HG02763 (cell line): ENCODE results near the gene HELT.

Experiments
- ATAC-seq: cut with Tn5 transposase; IDR thresholded peaks from one replicate; pipeline ENCODE4 v1.9.1; 2021; ENCODE audit warnings: mild to moderate bottlenecking, moderate library complexity; ENCODE audit not compliant: unreplicated experiment

Gene HELT

GRCh38 chr4:185003596-185004351 lies 14.5 kb upstream of the HELT start:
- no peak for ATAC-seq

- ATAC-seq = peak; percentile 30
Measured at GRCh38 chr4:185004562-185005218, 13.6 kb upstream of the HELT start.

GRCh38 chr4:185005219-185005819 lies 13.0 kb upstream of the HELT start:
- ATAC-seq = peak; percentile 87

- ATAC-seq = no peak
Measured at GRCh38 chr4:185011408-185011807, 6.9 kb upstream of the HELT start.

- ATAC-seq = no peak
Measured at GRCh38 chr4:185013417-185014125, 4.7 kb upstream of the HELT start.

GRCh38 chr4:185015108-185015507 lies 3.2 kb upstream of the HELT start:
- no peak for ATAC-seq

GRCh38 chr4:185016101-185016940 lies 2.0 kb upstream of the HELT start:
- no peak for ATAC-seq

- ATAC-seq = no peak
Measured at GRCh38 chr4:185016946-185017758, 1.1 kb upstream of the HELT start.

GRCh38 chr4:185018834-185019455 lies 655 bp downstream of the HELT start:
- ATAC-seq = no peak

GRCh38 chr4:185019456-185020292 lies 1.4 kb downstream of the HELT start:
- ATAC-seq = no peak

GRCh38 chr4:185020293-185020808 lies 2.1 kb downstream of the HELT start:
- no peak for ATAC-seq

- no peak for ATAC-seq
Measured at GRCh38 chr4:185020863-185021761, 2.8 kb downstream of the HELT start.

- no peak for ATAC-seq
Measured at GRCh38 chr4:185023471-185023870, 5.2 kb downstream of the HELT start.

- ATAC-seq = no peak
Measured at GRCh38 chr4:185028625-185029024, 10.3 kb downstream of the HELT start.

GRCh38 chr4:185031611-185032010 lies 13.3 kb downstream of the HELT start:
- no peak for ATAC-seq

- ATAC-seq = no peak
Measured at GRCh38 chr4:185033072-185033471, 14.8 kb downstream of the HELT start.

GRCh38 chr4:185033950-185034349 lies 15.7 kb downstream of the HELT start:
- ATAC-seq = no peak
